Esophagus squamous epithelium (tissue), 5 donors: ENCODE measurements around the gene TTYH1. TPM values are rescaled to one million over a fixed set of nuclear protein-coding genes. Genes with fewer than 3 reads are reported as not detected.
"Not testable (repeated sequence)": the region's sequence is repeated elsewhere in the genome, so short reads cannot be mapped to it uniquely, and the experiment has no call there.

Experiments
- DNase-seq: peaks from one replicate; lab custom pipeline; 2025; lab: John Stamatoyannopoulos, UW
- H3K27ac ChIP-seq, 4 donors: fragments of 200-600 bp; sonication (generic); one replicate each; pipeline ENCODE4 v1.5.1; 2016 to 2019; ENCODE audit warnings: mild to moderate bottlenecking in 1 of 4
- H3K27me3 ChIP-seq, 4 donors: fragments of 200-600 bp; sonication (generic); 1 replicate in 3 of 4; 2 replicates in 1 of 4; pipeline versions ENCODE4 v1.5.1 to v1.6.0; 2017 to 2021; ENCODE audit warnings: antibody characterized with exemption in 1 of 4
- H3K36me3 ChIP-seq, 3 donors: fragments of 200-600 bp; sonication (generic); one replicate each; pipeline ENCODE4 v1.5.1; 2016 to 2019
- H3K4me1 ChIP-seq, 3 donors: fragments of 200-600 bp; sonication (generic); one replicate each; pipeline ENCODE4 v1.5.1; 2017 to 2019
- H3K4me3 ChIP-seq, 4 donors: fragments of 200-600 bp; sonication (generic); 1 replicate in 3 of 4; 2 replicates in 1 of 4; pipeline ENCODE4 v1.5.1; 2016 to 2019; ENCODE audit warnings: mild to moderate bottlenecking in 2 of 4, moderate library complexity in 1 of 4
- H3K9me3 ChIP-seq, 3 donors: fragments of 200-600 bp; sonication (generic); one replicate each; pipeline ENCODE4 v1.5.1; 2016 to 2019
- POLR2A ChIP-seq, 4 donors: fragments of 450-650 bp; IDR thresholded peaks; one replicate each; pipeline ENCODE4 v1.6.1; 2017; ENCODE audit warnings: antibody characterized with exemption in 4 of 4, mild to moderate bottlenecking in 4 of 4, moderate library complexity in 3 of 4
- WGBS, 2 donors: methylation state at CpG; one replicate each; pipeline ENCODE4 v1.1.5; 2018; 5-methylcytosine and 5-hydroxymethylcytosine counted together
- intact Hi-C: fragments of 100-400 bp; cut with DNase I; formaldehyde crosslinking; loops from one replicate; pipeline ENCODE4 v1.15.0; 2022
- total RNA-seq, 4 donors: library from RNA; depleted of rRNA; stranded (reverse); fragments of >200 nt; gene quantifications; one replicate each; pipeline ENCODE4 v1.1.0, GENCODE V29; 2016
- TF ChIP-seq, protein P1 (sequence below), 6 experiments: fragments of 450-650 bp in 4 of 6; fragments of 200-600 bp in 2 of 6; sonication (generic) in 2 of 6; IDR thresholded peaks; one replicate each; pipeline ENCODE4 v1.5.1; 2016 to 2019; ENCODE audit warnings: antibody characterized with exemption in 6 of 6, mild to moderate bottlenecking in 4 of 6, moderate library complexity in 4 of 6
- donor health status: DM: yes; HTN: yes; CAD: no.

The TTYH1 gene
- total RNA-seq, 4 donors from 2014 or later: 0.44 to 4.4 (median 2.0) TPM; not detected in 1

DNA sequence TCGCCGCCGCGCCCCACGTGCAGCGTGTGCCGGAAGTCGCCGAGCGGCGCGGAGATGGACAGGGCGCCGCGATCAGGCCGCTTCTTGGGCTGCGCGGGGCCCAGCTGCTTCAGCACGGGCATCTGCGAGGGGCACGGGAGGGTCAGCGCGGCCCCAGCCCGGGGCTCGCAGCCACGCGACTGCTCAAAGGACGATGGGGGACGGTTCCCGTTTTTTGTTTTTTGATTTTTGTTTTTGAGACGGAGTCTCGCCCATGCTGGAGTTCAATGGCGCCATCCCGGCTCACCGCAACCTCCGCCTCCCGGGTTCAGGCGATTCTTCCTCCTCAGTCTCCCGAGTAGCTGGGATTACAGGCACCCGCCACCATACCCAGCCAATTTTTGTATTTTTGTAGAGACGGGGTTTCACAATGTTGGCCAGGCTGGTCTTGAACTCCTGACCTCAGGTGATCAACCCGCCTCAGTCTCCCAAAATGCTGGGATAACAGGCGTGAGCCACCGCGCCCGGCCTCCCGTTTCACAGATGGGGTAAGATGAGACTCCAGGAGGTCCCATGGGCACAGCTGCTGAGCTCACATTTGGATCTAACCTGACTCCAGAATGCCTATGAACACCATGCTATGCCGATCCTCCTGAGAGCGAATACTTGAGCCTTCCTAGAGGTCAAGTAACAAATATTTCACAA lies 50.3 kb downstream of the TTYH1 start:
- Histone ChIP-seq H3K27ac (peak overlapping the region; percentile 6 to 100 (median 100)), H3K4me3 (peak overlapping the region in 3 of 4 donors; percentile 61 to 84 (median 76)), H3K9me3 (no peaks in the 10 kb centered on the region), H3K27me3 (peaks cover 0 to 15% (median 0%) of the 10 kb centered on the region in 4 donors), H3K4me1 (peaks cover 28 to 70% (median 30%) of the 10 kb centered on the region in 3 donors), H3K36me3 (peaks cover 8 to 18% (median 10%) of the 10 kb centered on the region in 3 donors)
- no peak for TF ChIP-seq POLR2A (IDR thresholded peaks at IDR 0.05)
- TF ChIP-seq, protein P1, sequence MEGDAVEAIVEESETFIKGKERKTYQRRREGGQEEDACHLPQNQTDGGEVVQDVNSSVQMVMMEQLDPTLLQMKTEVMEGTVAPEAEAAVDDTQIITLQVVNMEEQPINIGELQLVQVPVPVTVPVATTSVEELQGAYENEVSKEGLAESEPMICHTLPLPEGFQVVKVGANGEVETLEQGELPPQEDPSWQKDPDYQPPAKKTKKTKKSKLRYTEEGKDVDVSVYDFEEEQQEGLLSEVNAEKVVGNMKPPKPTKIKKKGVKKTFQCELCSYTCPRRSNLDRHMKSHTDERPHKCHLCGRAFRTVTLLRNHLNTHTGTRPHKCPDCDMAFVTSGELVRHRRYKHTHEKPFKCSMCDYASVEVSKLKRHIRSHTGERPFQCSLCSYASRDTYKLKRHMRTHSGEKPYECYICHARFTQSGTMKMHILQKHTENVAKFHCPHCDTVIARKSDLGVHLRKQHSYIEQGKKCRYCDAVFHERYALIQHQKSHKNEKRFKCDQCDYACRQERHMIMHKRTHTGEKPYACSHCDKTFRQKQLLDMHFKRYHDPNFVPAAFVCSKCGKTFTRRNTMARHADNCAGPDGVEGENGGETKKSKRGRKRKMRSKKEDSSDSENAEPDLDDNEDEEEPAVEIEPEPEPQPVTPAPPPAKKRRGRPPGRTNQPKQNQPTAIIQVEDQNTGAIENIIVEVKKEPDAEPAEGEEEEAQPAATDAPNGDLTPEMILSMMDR (IDR thresholded peaks at IDR 0.05): no peak
- intact Hi-C loops: no loop called here
- no peak for DNase-seq
- 89 to 91% methylated on average over 22 to 28 of the region's 49 CpGs for WGBS, 2 donors

DNA sequence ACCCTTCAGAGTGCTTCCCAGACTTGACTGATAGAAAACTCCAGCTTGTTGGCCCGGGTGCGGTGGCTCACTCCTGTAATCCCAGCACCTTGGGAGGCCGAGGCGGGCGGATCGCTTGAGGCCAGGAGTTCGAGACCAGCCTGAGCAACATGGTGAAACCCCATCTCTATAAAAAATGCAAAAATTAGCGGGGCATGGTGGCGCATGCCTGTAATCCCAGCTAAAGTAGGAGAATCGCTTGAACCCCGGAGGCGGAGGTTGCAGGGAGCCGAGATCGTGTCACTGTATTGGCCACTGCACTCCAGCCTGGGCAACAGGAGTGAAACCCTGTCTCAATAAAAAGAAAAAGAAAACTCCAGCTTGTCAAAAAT lies 50.8 kb downstream of the TTYH1 start:
- H3K4me3 ChIP-seq, intact Hi-C loops, H3K9me3 ChIP-seq, DNase-seq: not testable (repeated sequence)
- Histone ChIP-seq H3K4me1 (peaks cover 27 to 70% (median 34%) of the 10 kb centered on the region in 3 donors), H3K36me3 (peaks cover 3 to 12% (median 4%) of the 10 kb centered on the region in 3 donors), H3K27ac (peak overlapping the region in 2 of 4 donors; percentile 99 to 100), H3K27me3 (peaks cover 0 to 20% (median 0%) of the 10 kb centered on the region in 4 donors)
- 80 to 82% methylated on average over 8 of the region's 14 CpGs for WGBS, 2 donors

DNA sequence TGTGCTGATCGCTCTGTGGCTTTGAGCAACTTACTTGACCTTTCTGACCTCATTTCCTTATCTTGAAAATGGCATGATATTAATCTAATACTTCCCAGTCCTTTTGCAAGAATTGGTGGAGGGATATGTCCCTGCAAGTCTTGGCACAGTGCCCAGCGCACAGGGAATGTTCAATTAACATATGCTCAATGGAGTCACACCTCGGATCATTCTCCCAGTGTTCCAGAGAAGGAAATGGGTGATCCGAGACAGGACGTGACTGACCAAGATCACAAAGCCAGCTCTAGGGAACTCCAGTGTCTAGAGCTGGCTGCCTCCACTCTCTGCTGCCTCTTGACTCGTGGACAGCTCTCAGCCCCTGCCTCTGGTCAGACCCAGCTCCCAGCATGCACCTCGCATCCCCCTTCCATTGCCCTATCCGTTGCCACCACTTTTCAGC lies 54.3 kb downstream of the TTYH1 start:
- Histone ChIP-seq H3K27me3 (peaks cover 0 to 32% (median 0%) of the 10 kb centered on the region in 4 donors), H3K27ac (peak overlapping the region; percentile 46 to 88 (median 75)), H3K4me3 (no peak overlapping the region), H3K4me1 (peaks cover 18 to 59% (median 26%) of the 10 kb centered on the region in 3 donors), H3K9me3 (no peaks in the 10 kb centered on the region), H3K36me3 (no peaks in the 10 kb centered on the region)
- no peak for DNase-seq
- intact Hi-C loops: no loop called here
- TF ChIP-seq, protein P1 (IDR thresholded peaks at IDR 0.05): no peak
- no peak for TF ChIP-seq POLR2A (IDR thresholded peaks at IDR 0.05)
- 38 to 47% methylated on average over 8 of the region's 8 CpGs for WGBS, 2 donors

DNA sequence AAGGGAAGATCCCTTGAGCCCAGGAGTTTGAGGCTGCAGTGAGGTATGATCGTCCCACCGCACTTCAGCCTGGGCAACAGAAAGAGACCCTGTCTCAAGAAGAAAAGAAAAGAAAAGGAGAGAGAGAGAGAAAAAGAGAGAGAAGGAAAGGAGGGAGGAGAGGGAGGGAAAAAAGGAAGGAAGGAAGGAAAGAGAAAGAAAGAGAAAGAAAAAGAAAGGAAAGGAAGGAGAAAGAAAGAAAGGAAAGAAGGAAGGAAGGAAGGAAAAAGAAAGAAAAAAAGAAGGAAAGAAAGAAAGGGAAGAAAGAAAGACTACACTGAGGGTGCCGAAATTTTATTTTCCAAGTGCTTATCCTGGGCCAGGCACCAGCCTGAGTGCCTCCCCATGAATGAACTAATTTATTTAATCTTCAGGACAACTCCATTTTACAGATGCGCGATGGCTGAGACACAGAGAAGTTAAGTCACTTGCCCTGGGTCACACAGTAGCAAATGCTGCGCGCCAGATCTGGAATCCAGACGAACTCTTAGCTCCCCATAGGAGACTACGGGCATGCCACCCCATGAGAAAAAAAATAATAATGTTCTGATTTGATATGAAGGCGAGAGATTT lies 55.1 kb downstream of the TTYH1 start:
- no peak for DNase-seq
- Histone ChIP-seq H3K9me3 (no peaks in the 10 kb centered on the region), H3K4me1 (peaks cover 18 to 52% (median 26%) of the 10 kb centered on the region in 3 donors), H3K4me3 (peak overlapping the region; percentile 56 to 72 (median 59)), H3K36me3 (no peaks in the 10 kb centered on the region), H3K27ac (peak overlapping the region; percentile 82 to 88 (median 84)), H3K27me3 (peaks cover 0 to 38% (median 0%) of the 10 kb centered on the region in 4 donors)
- TF ChIP-seq, protein P1 (IDR thresholded peaks at IDR 0.05): no peak
- WGBS, 2 donors: 71 to 74% methylated on average over 10 of the region's 10 CpGs
- intact Hi-C loops: no loop called here

DNA sequence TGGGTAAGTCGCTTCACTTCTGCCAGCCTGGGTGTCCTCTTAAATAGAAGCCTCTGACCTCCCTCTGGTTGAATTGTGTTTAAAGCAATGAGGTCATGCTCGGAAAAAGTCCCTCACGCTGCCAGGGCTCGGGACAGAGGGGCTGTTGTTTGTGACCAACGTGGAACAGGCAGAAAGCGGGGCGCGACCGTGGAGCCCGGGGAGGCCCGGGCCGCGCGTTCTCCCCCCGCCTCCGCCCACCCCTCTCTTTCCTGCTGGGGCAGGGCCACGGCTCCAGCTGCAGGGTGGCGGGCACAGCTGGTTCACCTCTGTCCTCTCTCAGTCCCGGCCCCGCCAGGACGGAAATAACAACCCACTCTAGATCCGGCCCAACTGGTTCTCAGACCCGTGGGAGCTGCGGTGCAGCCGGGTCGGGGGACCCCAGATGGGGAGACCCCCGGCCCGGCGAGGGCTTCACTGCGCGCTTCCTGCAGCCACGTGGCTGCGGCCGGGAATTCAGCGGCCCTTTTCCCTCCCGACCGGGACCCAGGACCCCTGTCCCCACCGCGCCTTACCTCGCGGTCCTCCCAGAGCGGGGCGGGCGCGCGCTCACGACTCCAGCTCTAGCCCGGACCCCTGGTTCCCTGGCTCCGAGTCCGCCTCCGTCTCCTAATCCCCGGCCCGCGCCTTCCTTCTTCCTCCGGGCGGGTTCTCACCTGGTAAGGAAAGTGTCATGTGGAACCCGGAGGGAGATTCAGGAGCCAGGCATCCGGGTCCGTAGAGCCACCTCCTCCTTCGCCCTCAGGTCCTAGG lies 55.9 kb downstream of the TTYH1 start:
- Histone ChIP-seq H3K4me1 (peaks cover 18 to 50% (median 26%) of the 10 kb centered on the region in 3 donors), H3K27ac (peak overlapping the region; percentile 82 to 88 (median 84)), H3K4me3 (peak overlapping the region; percentile 56 to 72 (median 59)), H3K27me3 (peaks cover 0 to 38% (median 0%) of the 10 kb centered on the region in 4 donors), H3K36me3 (no peaks in the 10 kb centered on the region), H3K9me3 (no peaks in the 10 kb centered on the region)
- 2 to 22% methylated on average over 1 to 29 of the region's 60 CpGs for WGBS, 2 donors
- TF ChIP-seq, protein P1 (IDR thresholded peaks at IDR 0.05): no peak
- no peak for TF ChIP-seq POLR2A (IDR thresholded peaks at IDR 0.05)
- DNase-seq: no peak
- intact Hi-C loops: no loop called here
